Measurements from ENCODE around the gene TLE5.

The TLE5 gene

GRCh38 chr19:3062165-3063105 lies at the start of gene TLE5:
TSS of gene TLE5 (minus strand) at chr19:3062495. CDS start at chr19:3062200, 295 bp downstream.
- DNase-seq (ENCODE audit: low spot score), result peak; percentile 90

GRCh38 chr19:3111586-3112247 lies 49.4 kb upstream of the TLE5 start:
- DNase-seq (ENCODE audit: low spot score), result no peak

GRCh38 chr19:3110126-3110825 lies 48.0 kb upstream of the TLE5 start:
- DNase-seq (ENCODE audit: low spot score), result no peak

GRCh38 chr19:3109491-3109890 lies 47.2 kb upstream of the TLE5 start:
- no peak for DNase-seq (ENCODE audit: low spot score)

GRCh38 chr19:3108775-3109174 lies 46.5 kb upstream of the TLE5 start:
- DNase-seq (ENCODE audit: low spot score), result peak; percentile 79

- DNase-seq (ENCODE audit: low spot score), result no peak
These were observed 45.4 kb upstream of the TLE5 start for GRCh38 chr19:3107658-3108057.

- no peak for DNase-seq (ENCODE audit: low spot score)
These were observed 44.3 kb upstream of the TLE5 start for GRCh38 chr19:3106509-3107141.

- DNase-seq (ENCODE audit: low spot score), result no peak
These were observed 43.6 kb upstream of the TLE5 start for GRCh38 chr19:3105641-3106508.

- DNase-seq (ENCODE audit: low spot score), result no peak
These were observed 42.4 kb upstream of the TLE5 start for GRCh38 chr19:3104708-3104983.

- DNase-seq (ENCODE audit: low spot score), result no peak
These were observed 40.2 kb upstream of the TLE5 start for GRCh38 chr19:3102239-3103140.

GRCh38 chr19:3100747-3101730 lies 38.7 kb upstream of the TLE5 start:
- no peak for DNase-seq (ENCODE audit: low spot score)

- no peak for DNase-seq (ENCODE audit: low spot score)
These were observed 38.0 kb upstream of the TLE5 start for GRCh38 chr19:3100331-3100730.

GRCh38 chr19:3099347-3100145 lies 37.3 kb upstream of the TLE5 start:
- no peak for DNase-seq (ENCODE audit: low spot score)

GRCh38 chr19:3098515-3099346 lies 36.4 kb upstream of the TLE5 start:
- DNase-seq (ENCODE audit: low spot score), result no peak

GRCh38 chr19:3098141-3098514 lies 35.8 kb upstream of the TLE5 start:
- no peak for DNase-seq (ENCODE audit: low spot score)

GRCh38 chr19:3097442-3097871 lies 35.2 kb upstream of the TLE5 start:
- no peak for DNase-seq (ENCODE audit: low spot score)

GRCh38 chr19:3096902-3097326 lies 34.6 kb upstream of the TLE5 start:
- DNase-seq (ENCODE audit: low spot score), result no peak

Measured in D341Med (cell line).